ENCODE measurements around the gene THAP4.

THAP4 gene

GRCh38 chr2:241637018-241637794 is at the start of gene THAP4, which contains the start of gene ATG4B:
Gene THAP4, minus strand, starts transcription at chr2:241637158. Its CDS starts 141 bp downstream, at chr2:241637017.
Gene ATG4B, plus strand, starts transcription at chr2:241637693. Its CDS starts 22 bp downstream, at chr2:241637715.
- peak; percentile 85 for DNase-seq

- DNase-seq = peak; percentile 43
Observed at GRCh38 chr2:241686324-241686649, 49.3 kb upstream of the THAP4 start.

- no peak for DNase-seq
Observed at GRCh38 chr2:241680827-241681599, 44.1 kb upstream of the THAP4 start.

DNA sequence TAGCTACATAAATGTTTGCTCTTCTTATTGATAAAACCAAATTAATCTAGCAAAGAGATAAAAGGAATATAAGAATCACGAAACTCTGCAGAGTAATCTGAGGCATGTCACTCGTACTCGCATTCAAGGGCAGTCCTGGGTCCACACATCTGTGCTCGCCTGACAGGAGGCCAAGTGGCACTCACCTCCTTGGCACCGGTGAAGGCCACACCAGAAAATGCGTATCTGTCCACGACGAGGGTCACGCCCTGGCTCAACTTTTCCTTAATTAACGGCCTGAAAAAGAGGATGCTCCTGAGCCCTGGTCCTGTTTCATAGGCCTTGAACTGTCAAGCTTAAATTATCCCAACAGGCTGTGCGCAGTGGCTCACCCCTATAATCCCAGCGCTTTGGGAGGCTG is 43.1 kb upstream of the THAP4 start:
- no peak for DNase-seq

GRCh38 chr2:241678784-241679540 is 42.0 kb upstream of the THAP4 start:
- no peak for DNase-seq

GRCh38 chr2:241678307-241678706 is 41.3 kb upstream of the THAP4 start:
- no peak for DNase-seq

DNA sequence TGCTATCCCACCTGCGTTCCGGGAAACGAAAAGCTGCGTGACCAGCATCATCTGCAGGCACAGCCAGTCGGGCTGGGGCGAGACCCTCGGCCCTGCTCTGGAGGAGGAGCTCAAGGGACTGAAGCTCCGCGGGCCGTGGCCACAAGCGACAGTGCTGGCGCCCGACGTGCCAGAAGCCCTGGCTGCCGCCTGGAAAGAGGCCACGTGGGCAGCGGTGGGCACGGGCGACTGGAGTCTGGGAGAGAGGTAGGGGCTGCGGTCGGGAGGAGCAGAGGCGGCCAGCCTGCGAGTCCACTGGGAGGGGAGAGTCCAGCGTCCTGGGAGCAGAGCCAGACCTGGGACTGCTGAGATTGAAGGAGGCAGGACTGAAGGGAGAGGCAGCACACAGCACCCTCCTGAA is 40.4 kb upstream of the THAP4 start:
- no peak for DNase-seq

DNA sequence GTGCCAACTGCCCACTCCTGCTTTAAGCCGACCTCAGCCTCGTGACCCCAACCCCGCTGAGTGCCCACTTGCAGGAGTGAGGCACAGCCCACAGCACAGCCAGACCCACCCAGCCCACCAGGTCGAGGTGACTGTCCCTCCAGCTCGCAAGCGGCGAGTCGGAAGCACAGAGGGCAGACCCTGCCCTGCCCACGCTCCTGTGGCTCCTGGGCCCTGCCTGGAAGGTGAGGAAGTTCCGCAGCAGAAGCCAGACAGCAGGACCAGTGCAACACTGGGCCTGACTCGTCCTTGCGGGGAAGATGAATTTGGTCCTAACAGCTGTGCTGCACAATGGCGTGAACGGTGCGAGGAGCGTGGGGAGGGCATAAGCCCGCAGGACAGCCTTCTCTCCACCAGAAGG is 39.7 kb upstream of the THAP4 start:
- DNase-seq = no peak

DNA sequence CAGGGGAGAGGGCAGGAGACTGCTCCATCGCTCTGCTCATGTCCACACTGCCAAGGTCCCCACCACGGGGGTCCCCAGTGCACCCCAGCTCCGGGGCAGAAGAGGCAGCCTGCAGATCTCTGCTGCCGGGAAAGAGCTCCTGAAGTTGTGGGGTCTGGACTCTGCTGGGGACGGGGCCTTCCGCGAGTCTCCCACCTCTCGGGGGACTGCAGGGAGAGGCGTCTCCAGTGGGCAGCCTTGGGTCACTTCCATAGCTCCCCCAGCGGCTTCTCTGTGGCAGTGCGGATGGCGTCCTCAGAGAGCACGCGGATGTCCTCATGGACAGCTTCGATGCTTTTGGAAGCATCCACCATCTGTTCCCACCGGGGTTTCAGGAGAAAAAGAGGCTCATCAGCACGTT is 38.9 kb upstream of the THAP4 start:
- DNase-seq = no peak

GRCh38 chr2:241673797-241674725 is 37.1 kb upstream of the THAP4 start:
- no peak for DNase-seq

GRCh38 chr2:241673189-241673663 is 36.3 kb upstream of the THAP4 start:
- DNase-seq = no peak

DNA sequence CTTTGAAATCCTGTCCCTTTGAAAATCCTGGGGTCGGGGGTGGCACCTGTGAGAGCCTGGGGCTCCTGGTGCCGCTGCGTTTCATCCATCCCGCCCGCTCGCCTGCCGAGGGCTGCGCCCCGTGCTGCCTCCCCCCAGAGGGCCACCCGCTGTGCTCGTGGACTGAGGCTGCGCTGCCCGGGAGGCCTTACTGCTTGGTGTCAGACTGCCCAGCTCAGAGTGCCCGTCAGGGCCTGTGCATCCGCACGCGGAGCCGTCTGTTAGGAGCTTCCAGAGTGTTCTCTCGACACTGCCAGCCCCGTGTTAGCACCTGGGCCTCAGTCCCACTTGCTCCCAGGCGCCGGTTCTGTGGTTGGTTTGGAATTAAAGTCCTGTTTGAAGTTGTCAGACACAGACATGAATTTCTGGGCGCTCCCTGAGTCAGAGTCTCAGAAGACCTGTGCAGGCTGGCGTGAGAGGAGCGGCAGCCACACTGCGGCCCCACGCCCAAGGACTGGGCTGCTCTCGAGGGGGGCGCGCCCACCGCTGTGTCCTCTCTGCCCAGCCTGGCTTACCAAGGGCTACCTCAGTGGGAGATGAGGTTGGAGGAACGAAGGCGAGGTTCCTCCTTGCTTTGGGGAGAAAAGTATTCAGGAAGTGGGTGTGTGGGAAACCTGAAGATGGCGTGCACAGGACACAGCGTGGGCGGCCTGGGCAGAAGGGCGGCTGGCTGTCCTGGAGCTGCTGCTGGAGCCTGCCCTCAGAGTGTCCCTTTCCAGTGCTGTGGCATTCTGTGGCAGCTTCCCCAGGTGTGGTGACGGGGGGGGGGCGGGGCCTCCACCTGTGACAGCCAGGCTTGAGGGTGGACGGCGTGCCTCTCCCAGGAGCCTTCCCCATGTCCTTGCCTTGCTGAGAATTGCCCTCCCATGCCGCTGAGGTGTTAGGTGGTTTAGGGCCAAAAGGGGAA is 35.6 kb upstream of the THAP4 start:
- no peak for DNase-seq

- DNase-seq = no peak
Observed at GRCh38 chr2:241671457-241672240, 34.7 kb upstream of the THAP4 start.

DNA sequence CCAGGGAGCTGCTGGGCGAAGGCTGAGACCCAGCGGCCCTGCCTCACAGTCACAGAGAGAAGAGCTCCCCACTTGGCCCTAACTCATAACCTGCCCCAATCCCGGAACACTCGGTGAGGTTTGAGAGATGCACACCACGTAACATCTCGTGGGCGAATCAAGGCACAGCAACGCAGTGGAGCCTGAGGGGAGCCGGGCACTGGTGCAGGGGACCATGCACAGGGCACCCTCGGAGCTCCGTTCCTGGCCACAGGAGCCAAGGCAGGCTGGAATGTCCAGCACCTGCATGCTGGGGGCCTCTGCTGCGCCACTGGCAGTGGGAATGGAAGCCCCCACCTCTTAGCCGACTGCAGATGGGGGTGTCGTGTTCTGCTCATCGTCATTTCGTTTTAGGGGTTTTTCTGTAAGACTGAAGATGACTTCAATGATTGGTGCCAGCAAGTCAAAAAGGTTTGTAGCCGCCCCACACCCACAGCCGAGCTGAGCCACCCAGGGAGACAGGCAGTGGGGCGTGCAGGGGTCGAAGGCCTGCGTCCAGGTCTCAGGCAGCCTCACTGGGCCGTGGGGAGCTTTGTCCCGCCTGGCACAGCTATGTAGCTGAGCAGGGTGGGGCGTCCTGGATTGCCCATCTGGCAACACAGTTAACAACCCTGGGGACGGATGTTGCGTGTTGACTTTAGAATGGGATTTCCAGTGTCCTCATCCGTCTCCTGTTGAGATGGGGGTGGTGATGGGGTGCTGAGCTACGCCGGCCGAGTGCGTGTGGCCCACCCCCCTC is 33.6 kb upstream of the THAP4 start:
- no peak for DNase-seq

DNA sequence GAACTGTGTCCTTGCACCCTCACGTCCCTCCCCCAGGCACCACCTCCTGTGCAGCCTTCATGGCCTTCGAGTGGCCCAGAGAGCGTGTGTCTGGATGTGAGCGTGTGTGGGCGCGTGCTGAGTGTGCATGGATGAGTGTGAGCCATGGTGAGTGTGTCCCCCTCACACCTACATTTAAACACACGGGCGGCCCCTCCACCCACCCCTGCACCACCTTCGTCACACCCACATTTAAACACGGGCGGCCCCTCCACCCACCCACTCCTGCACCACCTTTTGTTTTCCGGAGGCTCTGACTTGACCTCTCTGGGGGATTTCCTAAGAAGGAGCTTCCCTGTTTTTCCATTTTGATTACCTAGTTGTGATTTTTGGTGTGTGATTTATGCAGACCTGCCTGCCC is 31.9 kb upstream of the THAP4 start:
- DNase-seq = no peak

- no peak for DNase-seq
Observed at GRCh38 chr2:241668354-241668753, 31.4 kb upstream of the THAP4 start.

DNA sequence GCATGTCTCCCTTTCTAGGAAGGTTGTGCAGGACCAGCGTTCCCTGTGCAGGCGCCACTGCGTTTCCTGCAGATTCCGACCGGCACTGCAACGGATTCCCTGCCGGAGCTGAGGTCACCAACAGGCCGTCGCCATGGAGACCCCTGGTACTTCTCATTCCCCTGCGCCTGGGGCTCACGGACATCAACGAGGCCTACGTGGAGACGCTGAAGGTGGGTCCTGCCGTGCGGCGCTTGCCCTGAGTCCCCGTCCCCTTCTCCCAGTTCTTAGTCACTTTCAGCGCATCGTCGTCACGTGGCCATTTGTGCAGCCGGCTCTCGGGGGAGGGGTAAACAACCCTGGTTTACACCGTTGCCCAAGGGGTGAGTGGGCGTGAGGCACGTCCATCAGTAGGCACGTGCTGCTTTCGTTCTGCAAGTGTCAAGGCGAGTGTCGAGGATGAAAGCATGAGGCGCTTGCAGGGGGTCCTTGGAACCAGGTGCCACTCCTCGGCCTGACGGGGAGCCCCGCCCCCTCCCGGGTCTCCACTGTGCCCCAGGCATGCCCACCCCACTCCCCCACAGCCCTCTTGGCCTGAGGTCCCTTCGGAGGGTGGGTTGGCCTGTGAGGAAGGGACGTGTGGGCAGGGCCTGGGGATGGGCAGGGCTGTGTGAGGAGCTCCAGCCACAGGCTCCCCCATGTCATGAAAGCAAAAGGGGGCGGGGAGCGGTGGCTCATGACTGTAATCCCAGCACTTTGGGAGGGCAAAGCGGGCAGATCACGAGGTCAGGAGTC is 29.9 kb upstream of the THAP4 start:
- DNase-seq = no peak

- DNase-seq = no peak
Observed at GRCh38 chr2:241665731-241666440, 28.9 kb upstream of the THAP4 start.

Data from stimulated activated CD4-positive, alpha-beta T cell treated with anti-CD3 and anti-CD28 coated beads, Interleukin-15, amount 100 ng/mL, for 24 hours (primary cell).